H9 (cell line): ENCODE results near the gene ANKRD39. TPM values are rescaled to one million over a fixed set of nuclear protein-coding genes. Genes with fewer than 3 reads are reported as not detected.

Source experiments
- DNase-seq: peaks from one replicate; pipeline ENCODE4 v3.0.0-alpha.2; 2017
- H2AFZ ChIP-seq: one replicate; pipeline ENCODE4 v1.6.1; 2013; ENCODE audit warnings: mild to moderate bottlenecking, low read length, control low read depth, moderate library complexity
- H2AK5ac ChIP-seq: 2 replicates; pipeline ENCODE4 v1.6.1; 2013; ENCODE audit warnings: low read length, control low read depth, mixed read lengths; ENCODE audit not compliant: insufficient read length
- H2BK120ac ChIP-seq: one replicate; pipeline ENCODE4 v1.6.1; 2013; ENCODE audit warnings: low read depth, mild to moderate bottlenecking, low read length, control low read depth, inconsistent platforms; ENCODE audit not compliant: poor library complexity, severe bottlenecking
- H2BK12ac ChIP-seq: 2 replicates; pipeline ENCODE4 v1.6.1; 2013; ENCODE audit warnings: low read length, control low read depth, mixed read lengths, low read depth; ENCODE audit not compliant: insufficient read length
- H2BK15ac ChIP-seq: 2 replicates; pipeline ENCODE4 v1.6.1; 2013; ENCODE audit warnings: low read depth, low read length, control low read depth
- H2BK20ac ChIP-seq: one replicate; pipeline ENCODE4 v1.6.1; 2013; ENCODE audit warnings: low read depth, mild to moderate bottlenecking, low read length, control low read depth, inconsistent platforms; ENCODE audit not compliant: poor library complexity, severe bottlenecking
- H2BK5ac ChIP-seq: 2 replicates; pipeline ENCODE4 v1.6.1; 2013; ENCODE audit warnings: low read length, control low read depth, mixed read lengths; ENCODE audit not compliant: insufficient read length
- H3K14ac ChIP-seq: 2 replicates; pipeline ENCODE4 v1.6.1; 2013; ENCODE audit warnings: low read length, control low read depth; ENCODE audit not compliant: insufficient read depth
- H3K18ac ChIP-seq: 2 replicates; pipeline ENCODE4 v1.6.1; 2013; ENCODE audit warnings: low read depth, mild to moderate bottlenecking, mixed read lengths, low read length, control low read depth; ENCODE audit not compliant: insufficient read length
- H3K23ac ChIP-seq: 2 replicates; pipeline ENCODE4 v1.6.1; 2013; ENCODE audit warnings: low read length, control low read depth, mixed read lengths, low read depth; ENCODE audit not compliant: insufficient read length
- H3K23me2 ChIP-seq: 2 replicates; pipeline ENCODE4 v1.6.1; 2013; ENCODE audit warnings: low read depth, mild to moderate bottlenecking, mixed read lengths, low read length, control low read depth; ENCODE audit not compliant: insufficient read length, poor library complexity, severe bottlenecking
- H3K27ac ChIP-seq: 2 replicates; pipeline ENCODE4 v1.5.1; 2013; ENCODE audit warnings: low read length, control low read depth, mixed read lengths, low read depth; ENCODE audit not compliant: insufficient read length
- H3K27me3 ChIP-seq: 2 replicates; pipeline ENCODE4 v1.6.1; 2013; ENCODE audit warnings: low read length, control low read depth, inconsistent platforms; ENCODE audit not compliant: insufficient read depth
- H3K4ac ChIP-seq: 2 replicates; pipeline ENCODE4 v1.6.1; 2013; ENCODE audit warnings: low read depth, mild to moderate bottlenecking, control low read depth, inconsistent platforms, low read length, moderate library complexity
- H3K4me1 ChIP-seq: 2 replicates; pipeline ENCODE4 v1.6.1; 2013; ENCODE audit warnings: low read length, control low read depth, inconsistent platforms; ENCODE audit not compliant: insufficient read depth
- H3K4me2 ChIP-seq: 2 replicates; pipeline ENCODE4 v1.6.1; 2013; ENCODE audit warnings: low read length, control low read depth, mixed read lengths; ENCODE audit not compliant: insufficient read length, insufficient read depth
- H3K56ac ChIP-seq: 2 replicates; pipeline ENCODE4 v1.6.1; 2013; ENCODE audit warnings: low read depth, mild to moderate bottlenecking, mixed read lengths, low read length, control low read depth; ENCODE audit not compliant: insufficient read length
- H3K79me1 ChIP-seq: 2 replicates; pipeline ENCODE4 v1.6.1; 2013; ENCODE audit warnings: low read depth, mild to moderate bottlenecking, moderate library complexity, low read length, control low read depth, inconsistent platforms; ENCODE audit not compliant: insufficient read depth, poor library complexity, severe bottlenecking
- H3K79me2 ChIP-seq: 2 replicates; pipeline ENCODE4 v1.6.1; 2013; ENCODE audit warnings: low read length, control low read depth, inconsistent platforms; ENCODE audit not compliant: insufficient read depth
- H3K9ac ChIP-seq: 2 replicates; pipeline ENCODE4 v1.6.1; 2013; ENCODE audit warnings: low read length, control low read depth, mixed read lengths; ENCODE audit not compliant: insufficient read length; ENCODE audit errors: extremely low read depth
- H3K9me3 ChIP-seq: one replicate; pipeline ENCODE4 v1.6.1; 2013; ENCODE audit warnings: low read depth, low read length, inconsistent platforms; ENCODE audit not compliant: control insufficient read depth
- H3T11ph ChIP-seq: one replicate; pipeline ENCODE4 v1.6.1; 2013; ENCODE audit warnings: mild to moderate bottlenecking, low read length, control low read depth, inconsistent platforms
- H4K20me1 ChIP-seq: one replicate; pipeline ENCODE4 v1.6.1; 2013; ENCODE audit not compliant: control insufficient read depth, insufficient read length, insufficient read depth
- H4K5ac ChIP-seq: 2 replicates; pipeline ENCODE4 v1.6.1; 2013; ENCODE audit warnings: low read depth, mild to moderate bottlenecking, mixed read lengths, low read length, control low read depth; ENCODE audit not compliant: insufficient read length
- H4K8ac ChIP-seq: replicated peaks from 2 replicates; pipeline ENCODE4 v1.6.1; 2013; ENCODE audit warnings: low read length, control low read depth, mixed read lengths, low read depth; ENCODE audit not compliant: insufficient read length
- H4K91ac ChIP-seq: 2 replicates; pipeline ENCODE4 v1.6.1; 2013; ENCODE audit warnings: low read depth, mild to moderate bottlenecking, moderate library complexity, mixed read lengths, low read length, control low read depth; ENCODE audit not compliant: insufficient read length
- H3K27ac Mint-ChIP-seq, 3 experiments: 2 replicates in 2 of 3; 3 replicates in 1 of 3; pipeline ENCODE4 v1.8.0; 2020 to 2021; ENCODE audit warnings: mixed read lengths in 3 of 3, mild to moderate bottlenecking in 1 of 3, moderate library complexity in 1 of 3
- H3K27me3 Mint-ChIP-seq: 2 replicates; pipeline ENCODE4 v1.8.0; 2021; ENCODE audit warnings: low read depth, mild to moderate bottlenecking, moderate library complexity, mixed read lengths
- H3K36me3 Mint-ChIP-seq, 3 experiments: 2 replicates in 2 of 3; 3 replicates in 1 of 3; pipeline ENCODE4 v1.8.0; 2020 to 2021; ENCODE audit warnings: low read depth in 3 of 3, mixed read lengths in 3 of 3; ENCODE audit not compliant: insufficient read depth in 1 of 3
- H3K4me1 Mint-ChIP-seq, 2 experiments: 2 replicates each; pipeline ENCODE4 v1.8.0; 2020; ENCODE audit warnings: mixed read lengths in 2 of 2
- H3K4me3 Mint-ChIP-seq, 2 experiments: 2 replicates in 1 of 2; 3 replicates in 1 of 2; pipeline ENCODE4 v1.8.0; 2020 to 2021; ENCODE audit warnings: mild to moderate bottlenecking in 2 of 2, mixed read lengths in 2 of 2, moderate library complexity in 1 of 2
- H3K9me3 Mint-ChIP-seq, 2 experiments: 2 replicates in 1 of 2; 3 replicates in 1 of 2; pipeline ENCODE4 v1.8.0; 2020; ENCODE audit warnings: mild to moderate bottlenecking in 2 of 2, mixed read lengths in 2 of 2, moderate library complexity in 1 of 2
- CTCF ChIP-seq: fragments of 200-600 bp; sonication (generic); conservative IDR thresholded peaks from 3 replicates; pipeline ENCODE4 v1.8.0; 2021; ENCODE audit warnings: antibody characterized with exemption, mild to moderate bottlenecking
- WGBS: extraction: QIAGEN DNeasy Blood & Tissue Kit; methylation state at CpG from one replicate; pipeline ENCODE4 v1.1.7; 2013; ENCODE audit warnings: missing lambda C conversion rate, low lambda C conversion rate, mixed read lengths; ENCODE audit not compliant: insufficient read length; ENCODE audit errors: extremely low coverage; 5-methylcytosine and 5-hydroxymethylcytosine counted together
- total RNA-seq: library from RNA; stranded (reverse); gene quantifications from 2 replicates; pipeline ENCODE4 v1.2.1, GENCODE V29; 2021

ANKRD39 gene
- total RNA-seq, 1 experiment from 2014 or later = 13.0 TPM

- Mint-ChIP-seq H3K4me1 (peaks cover 19 to 22% of the 10 kb centered on the region in 2 experiments), H3K27ac (no peak overlapping the region), H3K36me3 (peaks cover 5 to 15% (median 10%) of the 10 kb centered on the region in 3 experiments), H3K4me3 (no peak overlapping the region), H3K27me3 (peaks cover 1% of the 10 kb centered on the region; the same call in 1 of the 2 replicates), H3K9me3 (no peaks in the 10 kb centered on the region; a peak in 1 of 5 replicates)
- H4K20me1 ChIP-seq = peaks cover 2% of the 10 kb centered on the region
- H3K9ac ChIP-seq = no peak overlapping the region
- no CpG with 5 or more reads among the region's 4 CpGs for WGBS
- H3K18ac ChIP-seq = no peak overlapping the region
- H3K14ac ChIP-seq = no peak overlapping the region
- peaks cover 3% of the 10 kb centered on the region; the same call in 1 of the 2 replicates for H3K4me1 ChIP-seq
- no peak overlapping the region for H3K4ac ChIP-seq
- H2AFZ ChIP-seq = no peak overlapping the region
- H2BK20ac ChIP-seq = no peak overlapping the region
- H3K23ac ChIP-seq = no peak overlapping the region
- H3K4me2 ChIP-seq = no peak overlapping the region
- H3K79me2 ChIP-seq = peaks cover 2% of the 10 kb centered on the region; the same call in 1 of the 2 replicates
- no peak overlapping the region for H2AK5ac ChIP-seq
- no peak overlapping the region for H2BK5ac ChIP-seq
- no peak overlapping the region for H2BK120ac ChIP-seq
- DNase-seq = no peak
- H3K27ac ChIP-seq = no peak overlapping the region
- no peak overlapping the region for H2BK15ac ChIP-seq
- no peak for TF ChIP-seq CTCF
- no peak overlapping the region for H4K91ac ChIP-seq
- no peak overlapping the region for H4K5ac ChIP-seq
- H3K27me3 ChIP-seq = no peaks in the 10 kb centered on the region
- H3K23me2 ChIP-seq = peaks cover 7% of the 10 kb centered on the region
- no peak overlapping the region for H2BK12ac ChIP-seq
- H3T11ph ChIP-seq = no peak overlapping the region
- H3K9me3 ChIP-seq = no peaks in the 10 kb centered on the region
- no peak overlapping the region for H4K8ac ChIP-seq
- H3K56ac ChIP-seq = no peak overlapping the region
- H3K79me1 ChIP-seq = peaks cover 2% of the 10 kb centered on the region
Measured at GRCh38 chr2:96813656-96814055, 44.2 kb downstream of the ANKRD39 start.
